Lower lobe of right lung (tissue), 2 donors: ENCODE measurements around the gene TMEM11. TPM values are rescaled to one million over a fixed set of nuclear protein-coding genes. Genes with fewer than 3 reads are reported as not detected.

Source experiments
- ATAC-seq, 2 donors: fragments of 200-7000 bp; cut with Tn5 transposase; one replicate each; pipeline ENCODE4 v1.9.1; 2020 to 2022; ENCODE audit warnings: mild to moderate bottlenecking in 2 of 2, moderate library complexity in 2 of 2
- DNase-seq: peaks from one replicate; pipeline ENCODE4 v3.0.0-alpha.2; 2020
- H3K27ac ChIP-seq: fragments of 200-600 bp; one replicate; pipeline ENCODE4 v1.8.0; 2022
- H3K27me3 ChIP-seq: fragments of 200-600 bp; one replicate; pipeline ENCODE4 v1.8.0; 2022; ENCODE audit warnings: low read depth
- H3K36me3 ChIP-seq: fragments of 200-600 bp; one replicate; pipeline ENCODE4 v1.8.0; 2022; ENCODE audit warnings: mild to moderate bottlenecking
- H3K4me1 ChIP-seq: fragments of 200-600 bp; one replicate; pipeline ENCODE4 v1.8.0; 2022
- H3K4me3 ChIP-seq: fragments of 200-600 bp; one replicate; pipeline ENCODE4 v1.8.0; 2022; ENCODE audit warnings: mild to moderate bottlenecking
- H3K9me3 ChIP-seq: fragments of 200-600 bp; one replicate; pipeline ENCODE4 v1.8.0; 2022
- intact Hi-C: fragments of 100-400 bp; cut with DNase I; formaldehyde crosslinking; loops from one replicate; pipeline ENCODE4 v1.11.0; 2022
- total RNA-seq: library from RNA; stranded (reverse); fragmentation: NEBNext Ultra II Directional; extraction: Animal tissue kit (Norgen Biotek cat#: 25700); gene quantifications from one replicate; pipeline ENCODE4 v1.2.1, GENCODE V29; 2021
- TF ChIP-seq, protein P1 (sequence below): fragments of 200-600 bp; IDR thresholded peaks from one replicate; pipeline ENCODE4 v1.8.0; 2022; ENCODE audit warnings: antibody characterized with exemption, mild to moderate bottlenecking
- donor health status: DM: no; HTN: yes; CAD: no; lungs with severe emphysema.

Gene TMEM11
- total RNA-seq, 1 donor from 2014 or later: 20.2 TPM

GRCh38 chr17:21217346-21217745 is 3.4 kb upstream of the TMEM11 start:
- TF ChIP-seq, protein P1, sequence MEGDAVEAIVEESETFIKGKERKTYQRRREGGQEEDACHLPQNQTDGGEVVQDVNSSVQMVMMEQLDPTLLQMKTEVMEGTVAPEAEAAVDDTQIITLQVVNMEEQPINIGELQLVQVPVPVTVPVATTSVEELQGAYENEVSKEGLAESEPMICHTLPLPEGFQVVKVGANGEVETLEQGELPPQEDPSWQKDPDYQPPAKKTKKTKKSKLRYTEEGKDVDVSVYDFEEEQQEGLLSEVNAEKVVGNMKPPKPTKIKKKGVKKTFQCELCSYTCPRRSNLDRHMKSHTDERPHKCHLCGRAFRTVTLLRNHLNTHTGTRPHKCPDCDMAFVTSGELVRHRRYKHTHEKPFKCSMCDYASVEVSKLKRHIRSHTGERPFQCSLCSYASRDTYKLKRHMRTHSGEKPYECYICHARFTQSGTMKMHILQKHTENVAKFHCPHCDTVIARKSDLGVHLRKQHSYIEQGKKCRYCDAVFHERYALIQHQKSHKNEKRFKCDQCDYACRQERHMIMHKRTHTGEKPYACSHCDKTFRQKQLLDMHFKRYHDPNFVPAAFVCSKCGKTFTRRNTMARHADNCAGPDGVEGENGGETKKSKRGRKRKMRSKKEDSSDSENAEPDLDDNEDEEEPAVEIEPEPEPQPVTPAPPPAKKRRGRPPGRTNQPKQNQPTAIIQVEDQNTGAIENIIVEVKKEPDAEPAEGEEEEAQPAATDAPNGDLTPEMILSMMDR: no peak
- H3K27me3 ChIP-seq: no peaks in the 10 kb centered on the region
- ATAC-seq: no peak
- no peak overlapping the region for H3K4me3 ChIP-seq
- H3K27ac ChIP-seq: no peak overlapping the region
- DNase-seq: no peak
- H3K9me3 ChIP-seq: no peaks in the 10 kb centered on the region
- no peaks in the 10 kb centered on the region for H3K36me3 ChIP-seq
- peaks cover 23% of the 10 kb centered on the region for H3K4me1 ChIP-seq
- intact Hi-C loops: no loop called here

- no peaks in the 10 kb centered on the region for H3K27me3 ChIP-seq
- no peak overlapping the region for H3K4me3 ChIP-seq
- TF ChIP-seq, protein P1: no peak
- ATAC-seq (no peak), DNase-seq (no peak)
- peaks cover 37% of the 10 kb centered on the region for H3K4me1 ChIP-seq
- H3K27ac ChIP-seq: peak overlapping the region; percentile 97
- intact Hi-C loops: no loop called here
- H3K36me3 ChIP-seq: peaks cover under 1% of the 10 kb centered on the region
- no peaks in the 10 kb centered on the region for H3K9me3 ChIP-seq
Observed at GRCh38 chr17:21215935-21216334, 2.0 kb upstream of the TMEM11 start.

GRCh38 chr17:21214777-21215541 is 998 bp upstream of the TMEM11 start:
- DNase-seq: peak; percentile 56
- peak overlapping the region; percentile 97 for H3K27ac ChIP-seq
- intact Hi-C loops: no loop called here
- no peaks in the 10 kb centered on the region for H3K9me3 ChIP-seq
- H3K4me3 ChIP-seq: peak overlapping the region; percentile 100
- no peaks in the 10 kb centered on the region for H3K27me3 ChIP-seq
- H3K4me1 ChIP-seq: peaks cover 46% of the 10 kb centered on the region
- TF ChIP-seq, protein P1: no peak
- peaks cover 10% of the 10 kb centered on the region for H3K36me3 ChIP-seq
- ATAC-seq: peak; percentile 3 to 10

- H3K36me3 ChIP-seq: peaks cover 22% of the 10 kb centered on the region
- H3K9me3 ChIP-seq: no peaks in the 10 kb centered on the region
- TF ChIP-seq, protein P1: no peak
- peaks cover 59% of the 10 kb centered on the region for H3K4me1 ChIP-seq
- no peaks in the 10 kb centered on the region for H3K27me3 ChIP-seq
- peak; percentile 46 to 51 for ATAC-seq
- intact Hi-C loops: no loop called here
- H3K4me3 ChIP-seq: peak overlapping the region; percentile 100
- peak; percentile 74 for DNase-seq
- H3K27ac ChIP-seq: peak overlapping the region; percentile 97
Observed at GRCh38 chr17:21213638-21214014, 335 bp downstream of the TMEM11 start.

- Histone ChIP-seq H3K9me3 (no peaks in the 10 kb centered on the region), H3K27me3 (no peaks in the 10 kb centered on the region), H3K36me3 (peaks cover 28% of the 10 kb centered on the region), H3K27ac (peak overlapping the region; percentile 97), H3K4me3 (peak overlapping the region; percentile 100), H3K4me1 (peaks cover 64% of the 10 kb centered on the region)
- no peak for DNase-seq
- intact Hi-C loops: no loop called here
- ATAC-seq: no peak
- TF ChIP-seq, protein P1: no peak
Observed at GRCh38 chr17:21212826-21213637, 929 bp downstream of the TMEM11 start.
